H1 (cell line): ENCODE measurements around the gene KPNA6. TPM values are rescaled to one million over a fixed set of nuclear protein-coding genes. Genes with fewer than 3 reads are reported as not detected.
A peak's percentile ranks its signal among the peaks of the same experiment; 100 is the strongest.

ENCODE experiments used
- CBX8 ChIP-seq: fragments of 300-800, 300-1000 bp; sonication (generic); IDR thresholded peaks from 2 replicates; pipeline ENCODE4 v1.7.1; 2016; ENCODE audit warnings: low read depth, low read length, borderline replicate concordance
- CEBPB ChIP-seq: IDR thresholded peaks from 2 replicates; pipeline ENCODE4 v1.6.1; 2012; ENCODE audit warnings: low read depth, low read length
- CHD2 ChIP-seq: IDR thresholded peaks from 2 replicates; pipeline ENCODE4 v1.6.1; 2012; ENCODE audit warnings: low read length, improper control_type of control experiment
- EGR1 ChIP-seq: IDR thresholded peaks from 2 replicates; pipeline ENCODE4 v1.6.1; 2011; ENCODE audit warnings: low read depth, low read length, borderline replicate concordance
- KDM4A ChIP-seq: IDR thresholded peaks from one replicate; pipeline ENCODE4 v1.7.1; 2012; ENCODE audit warnings: low read depth, mild to moderate bottlenecking, moderate library complexity, low read length, inconsistent platforms; ENCODE audit not compliant: severe bottlenecking
- SP2 ChIP-seq: IDR thresholded peaks from 2 replicates; pipeline ENCODE4 v1.6.1; 2012; ENCODE audit warnings: mild to moderate bottlenecking, low read length, inconsistent platforms
- TBP ChIP-seq: IDR thresholded peaks from 2 replicates; pipeline ENCODE4 v1.6.1; 2011; ENCODE audit warnings: low read depth, low read length, improper control_type of control experiment
- polyA plus RNA-seq, 7 experiments: library from polyadenylated mRNA; depleted of rRNA in 3 of 7; stranded (reverse) in 5 of 7; unstranded in 2 of 7; fragments of >200 nt in 5 of 7; fragments of 200-250 nt in 2 of 7; gene quantifications; 1 replicate in 5 of 7; 2 replicates in 1 of 7; 4 replicates in 1 of 7; pipeline versions ENCODE4 v1.2.1 to v1.2.3, GENCODE V29; 2011 to 2013; ENCODE audit warnings: missing spikeins in 2 of 7, mixed read lengths in 2 of 7
- total RNA-seq: library from RNA; stranded (reverse); fragmentation: NEBNext Ultra II Directional; extraction: Animal tissue kit (Norgen Biotek cat#: 25700); gene quantifications from 2 replicates; pipeline ENCODE4 v1.2.1, GENCODE V29; 2021
- TF ChIP-seq, protein P1 (sequence below): IDR thresholded peaks from 2 replicates; pipeline ENCODE4 v1.6.1; 2012; ENCODE audit warnings: inconsistent platforms
- TF ChIP-seq, protein P2 (sequence below): IDR thresholded peaks from 2 replicates; pipeline ENCODE4 v1.6.1; 2012; ENCODE audit warnings: low read length, inconsistent platforms

KPNA6 gene
- total and polyA plus RNA-seq, 2 of the 8 experiments (the other 6 are each of a cell fraction or from before 2014, with no cell fraction given), result 24.2 to 120 TPM

DNA sequence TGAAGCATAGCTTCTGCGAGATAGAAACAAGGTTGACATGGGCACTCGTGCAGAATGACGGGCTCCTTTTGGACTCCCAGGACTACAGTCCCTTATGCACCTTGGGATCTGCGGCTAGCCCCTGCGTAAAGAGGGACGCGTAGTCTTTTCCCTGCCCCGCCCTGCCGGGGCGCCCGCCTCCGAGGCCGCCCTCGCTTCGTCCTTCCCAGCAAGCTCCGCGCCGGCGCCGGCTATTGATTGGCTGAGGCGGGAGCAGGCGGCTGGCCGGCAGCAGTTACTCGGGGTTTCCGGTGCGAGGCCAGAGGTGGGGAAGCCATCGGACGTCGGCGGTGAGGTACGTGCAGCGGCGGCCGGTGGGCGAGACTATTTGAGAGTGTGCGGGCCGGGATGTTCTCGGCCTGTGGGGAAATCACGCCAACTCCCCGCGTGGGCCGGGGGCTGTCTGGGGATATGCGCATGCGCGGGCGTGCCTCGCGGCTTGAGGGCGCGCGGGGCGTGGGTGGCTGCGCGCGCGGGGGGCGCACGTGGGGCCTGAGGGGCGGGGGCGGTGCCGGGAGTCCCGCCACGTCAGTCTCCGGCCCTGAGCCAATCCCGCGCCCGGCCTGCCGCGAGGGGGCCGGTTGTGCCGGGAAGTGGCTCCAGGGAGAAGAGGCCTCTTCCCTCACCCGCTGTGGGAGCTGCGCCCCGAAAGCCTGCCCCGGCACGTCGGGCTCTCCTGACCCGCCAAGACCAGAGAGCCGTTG is 71.8 kb downstream of the KPNA6 start, which contains the start of gene TXLNA (continued):
- TF ChIP-seq KDM4A (peak; percentile 20), SP2 (no peak), EGR1 (peak; percentile 51; the same call in 1 of the 2 replicates), CHD2 (0 out of 2 replicates have a peak, but pooled peaks have one; percentile 28), CBX8 (no peak), TBP (peak; percentile 84), CEBPB (no peak)
- TF ChIP-seq, protein P1, sequence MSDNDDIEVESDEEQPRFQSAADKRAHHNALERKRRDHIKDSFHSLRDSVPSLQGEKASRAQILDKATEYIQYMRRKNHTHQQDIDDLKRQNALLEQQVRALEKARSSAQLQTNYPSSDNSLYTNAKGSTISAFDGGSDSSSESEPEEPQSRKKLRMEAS, result peak; percentile 90; the same call in 1 of the 2 replicates
- TF ChIP-seq, protein P2, sequence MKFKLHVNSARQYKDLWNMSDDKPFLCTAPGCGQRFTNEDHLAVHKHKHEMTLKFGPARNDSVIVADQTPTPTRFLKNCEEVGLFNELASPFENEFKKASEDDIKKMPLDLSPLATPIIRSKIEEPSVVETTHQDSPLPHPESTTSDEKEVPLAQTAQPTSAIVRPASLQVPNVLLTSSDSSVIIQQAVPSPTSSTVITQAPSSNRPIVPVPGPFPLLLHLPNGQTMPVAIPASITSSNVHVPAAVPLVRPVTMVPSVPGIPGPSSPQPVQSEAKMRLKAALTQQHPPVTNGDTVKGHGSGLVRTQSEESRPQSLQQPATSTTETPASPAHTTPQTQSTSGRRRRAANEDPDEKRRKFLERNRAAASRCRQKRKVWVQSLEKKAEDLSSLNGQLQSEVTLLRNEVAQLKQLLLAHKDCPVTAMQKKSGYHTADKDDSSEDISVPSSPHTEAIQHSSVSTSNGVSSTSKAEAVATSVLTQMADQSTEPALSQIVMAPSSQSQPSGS, result no peak
